Measurements from ENCODE around the gene SLC6A12.
"Not testable (repeated sequence)": the region's sequence is repeated elsewhere in the genome, so short reads cannot be mapped to it uniquely, and the experiment has no call there.

The SLC6A12 gene

GRCh38 chr12:195156-195555 is 18.8 kb downstream of the SLC6A12 start:
- no peak for DNase-seq

GRCh38 chr12:194276-194675 is 19.7 kb downstream of the SLC6A12 start:
- DNase-seq, result no peak

DNA sequence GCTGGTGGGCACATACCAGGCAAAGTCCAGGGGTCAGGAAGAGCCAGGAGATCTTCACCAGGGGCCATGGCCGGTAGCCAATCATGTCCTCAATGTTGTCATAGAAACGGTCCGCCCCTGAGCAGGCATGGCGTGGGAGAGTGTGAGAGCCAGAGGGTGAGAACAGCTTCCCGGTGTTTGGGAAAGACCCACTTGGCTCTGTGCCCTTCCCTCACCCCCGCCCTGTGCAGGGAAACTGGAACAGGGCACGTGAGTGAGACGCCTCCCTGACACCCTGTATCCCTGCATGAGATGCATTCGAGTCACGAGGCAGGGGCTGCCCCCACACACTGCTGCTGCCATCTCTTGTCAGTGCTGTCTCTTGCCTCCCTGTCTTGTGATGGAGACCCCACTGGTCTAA is 20.7 kb downstream of the SLC6A12 start:
- no peak for DNase-seq

GRCh38 chr12:191541-191940 is 22.4 kb downstream of the SLC6A12 start:
- no peak for DNase-seq

DNA sequence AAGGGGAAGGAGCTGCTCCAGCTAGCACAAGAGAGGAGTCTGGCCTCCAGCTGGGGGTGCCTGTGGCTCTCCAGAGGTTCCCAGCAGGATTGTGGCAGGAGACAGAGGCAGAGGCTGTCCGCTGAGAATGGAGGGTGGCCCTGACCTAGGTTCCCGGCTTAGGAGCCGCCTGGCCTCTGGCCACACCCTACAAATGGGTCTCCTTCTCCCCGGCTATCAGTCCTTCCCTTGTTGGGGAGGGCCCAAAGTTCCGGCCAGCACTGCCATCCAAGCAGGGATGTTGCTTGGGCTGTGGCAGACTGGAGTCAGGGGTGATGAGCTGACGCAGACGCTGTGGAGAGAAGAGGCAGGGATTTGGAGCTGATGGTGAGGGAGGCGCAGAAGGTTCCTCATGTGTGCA is 23.1 kb downstream of the SLC6A12 start:
- no peak for DNase-seq

GRCh38 chr12:189622-189962 is 24.4 kb downstream of the SLC6A12 start:
- no peak for DNase-seq

DNA sequence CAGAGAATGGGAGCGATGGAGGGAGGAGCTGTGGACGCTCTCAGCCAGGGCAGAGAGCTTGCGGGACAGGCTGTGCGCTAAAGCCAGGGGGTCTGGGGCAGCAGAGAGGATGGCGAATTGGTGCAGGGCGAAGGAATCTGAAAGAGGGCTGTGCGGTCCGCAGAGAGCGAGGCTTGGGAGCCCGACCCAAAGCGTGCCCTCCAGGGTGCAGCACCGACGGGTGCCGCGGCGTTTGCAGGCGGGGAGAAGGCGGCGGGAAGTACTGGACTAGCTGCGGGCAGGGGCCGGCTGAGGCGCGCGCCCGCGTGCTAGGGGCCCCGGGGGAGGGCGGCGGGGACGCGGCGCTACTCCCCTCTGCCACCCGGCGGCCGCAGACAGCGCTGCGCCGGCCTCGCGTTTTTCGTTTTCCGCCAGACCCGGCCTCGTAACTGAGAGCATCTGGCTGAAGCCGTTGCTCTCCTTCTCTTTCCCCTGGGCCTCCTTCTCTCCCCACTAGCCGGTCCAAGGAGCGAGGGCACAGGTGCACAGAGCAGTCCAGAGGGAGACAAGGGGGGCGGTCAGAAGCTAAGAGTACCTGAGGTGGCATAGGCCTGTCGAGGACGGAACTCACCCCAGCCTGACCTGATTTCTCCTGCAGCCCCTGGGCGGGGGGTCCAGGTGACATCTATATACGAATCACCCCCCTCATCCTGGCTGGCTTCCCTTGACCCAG is 24.9 kb downstream of the SLC6A12 start:
- DNase-seq, result no peak

GRCh38 chr12:187986-188909 is 25.7 kb downstream of the SLC6A12 start:
- DNase-seq, result not testable (repeated sequence)

GRCh38 chr12:186006-186625 is 27.8 kb downstream of the SLC6A12 start:
- DNase-seq, result no peak

- no peak for DNase-seq
These were observed 28.4 kb downstream of the SLC6A12 start for GRCh38 chr12:185576-185955.

- no peak for DNase-seq
These were observed 29.0 kb downstream of the SLC6A12 start for GRCh38 chr12:184811-185575.

GRCh38 chr12:182381-182892 is 31.5 kb downstream of the SLC6A12 start:
- no peak for DNase-seq

DNA sequence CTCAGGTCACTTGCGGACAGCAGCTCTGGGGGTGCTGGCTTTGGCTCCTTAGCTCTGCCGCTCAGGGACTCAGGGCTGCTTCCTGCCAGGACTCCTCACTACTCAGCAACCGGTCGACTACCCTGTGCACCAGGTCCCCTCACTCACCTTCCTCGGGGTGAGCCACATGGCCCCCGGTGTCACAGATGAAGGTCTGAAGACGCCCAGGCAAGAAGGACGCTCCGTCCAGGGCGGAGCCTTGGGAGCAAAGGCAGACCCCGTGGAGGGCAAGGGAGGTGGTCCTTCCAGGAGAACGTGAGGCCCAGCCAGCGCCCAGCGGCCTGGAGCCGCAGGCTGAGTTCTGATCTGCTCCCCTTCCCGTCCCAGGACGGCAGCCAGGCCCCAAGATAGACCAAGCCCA is 32.0 kb downstream of the SLC6A12 start:
- DNase-seq, result no peak

DNA sequence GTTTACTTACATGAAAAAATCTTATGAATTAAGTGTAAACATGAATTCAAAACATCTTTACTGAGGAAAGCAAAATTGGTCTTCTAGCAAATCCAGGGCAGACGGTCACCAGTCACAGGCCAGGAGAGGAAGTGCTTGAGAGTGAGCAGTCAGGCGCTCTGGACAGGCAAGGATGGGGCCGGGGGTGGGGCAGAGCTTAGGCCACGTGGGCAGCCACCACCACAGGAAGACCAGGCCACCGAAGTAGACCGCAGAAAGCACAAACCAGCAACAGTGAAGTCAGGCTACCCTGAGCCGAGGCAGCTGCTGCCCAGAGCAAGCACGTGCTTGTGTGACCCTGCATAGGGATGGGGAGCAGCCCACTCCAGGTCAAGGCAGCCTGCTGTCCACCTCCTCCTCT is 33.5 kb downstream of the SLC6A12 start:
- DNase-seq, result no peak

DNA sequence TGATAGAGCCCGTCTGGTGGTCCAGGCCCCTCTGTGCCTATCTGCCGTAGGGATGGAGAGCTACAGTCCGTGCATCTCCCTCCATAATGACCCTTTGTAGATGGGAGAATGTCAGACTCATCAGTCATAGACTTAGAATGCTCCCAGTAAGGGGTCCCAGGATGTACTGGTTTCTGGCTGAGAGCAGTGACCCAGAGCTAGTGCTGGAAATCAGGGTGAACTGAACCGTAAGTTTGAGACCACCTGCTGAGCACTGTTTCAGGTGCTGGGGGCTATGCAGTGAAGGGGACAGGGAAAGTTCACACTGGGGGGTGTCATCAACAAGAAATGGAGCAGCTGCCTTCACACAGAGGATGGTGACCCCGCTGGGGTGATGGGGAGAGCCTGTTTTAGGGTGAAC is 34.1 kb downstream of the SLC6A12 start:
- DNase-seq, result no peak

GRCh38 chr12:179131-179884 is 34.6 kb downstream of the SLC6A12 start:
- DNase-seq, result no peak

DNA sequence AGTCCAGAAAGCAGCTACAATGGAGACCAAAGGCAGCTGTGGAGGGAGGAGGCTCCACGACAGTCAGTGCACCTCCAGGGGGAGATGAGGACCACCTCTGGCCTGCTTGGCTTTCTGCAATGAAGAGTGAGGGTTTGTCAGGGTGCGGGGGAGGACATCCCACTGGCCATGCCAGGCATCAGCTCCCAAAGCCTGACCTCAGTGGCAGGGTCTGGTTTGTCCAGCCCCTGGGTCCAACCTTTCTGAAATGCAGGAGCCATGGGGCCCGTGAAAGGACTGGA is 35.2 kb downstream of the SLC6A12 start:
- DNase-seq, result no peak

- no peak for DNase-seq
These were observed 35.8 kb downstream of the SLC6A12 start for GRCh38 chr12:177980-178828.

- no peak for DNase-seq
These were observed 36.5 kb downstream of the SLC6A12 start for GRCh38 chr12:177336-177979.

DNA sequence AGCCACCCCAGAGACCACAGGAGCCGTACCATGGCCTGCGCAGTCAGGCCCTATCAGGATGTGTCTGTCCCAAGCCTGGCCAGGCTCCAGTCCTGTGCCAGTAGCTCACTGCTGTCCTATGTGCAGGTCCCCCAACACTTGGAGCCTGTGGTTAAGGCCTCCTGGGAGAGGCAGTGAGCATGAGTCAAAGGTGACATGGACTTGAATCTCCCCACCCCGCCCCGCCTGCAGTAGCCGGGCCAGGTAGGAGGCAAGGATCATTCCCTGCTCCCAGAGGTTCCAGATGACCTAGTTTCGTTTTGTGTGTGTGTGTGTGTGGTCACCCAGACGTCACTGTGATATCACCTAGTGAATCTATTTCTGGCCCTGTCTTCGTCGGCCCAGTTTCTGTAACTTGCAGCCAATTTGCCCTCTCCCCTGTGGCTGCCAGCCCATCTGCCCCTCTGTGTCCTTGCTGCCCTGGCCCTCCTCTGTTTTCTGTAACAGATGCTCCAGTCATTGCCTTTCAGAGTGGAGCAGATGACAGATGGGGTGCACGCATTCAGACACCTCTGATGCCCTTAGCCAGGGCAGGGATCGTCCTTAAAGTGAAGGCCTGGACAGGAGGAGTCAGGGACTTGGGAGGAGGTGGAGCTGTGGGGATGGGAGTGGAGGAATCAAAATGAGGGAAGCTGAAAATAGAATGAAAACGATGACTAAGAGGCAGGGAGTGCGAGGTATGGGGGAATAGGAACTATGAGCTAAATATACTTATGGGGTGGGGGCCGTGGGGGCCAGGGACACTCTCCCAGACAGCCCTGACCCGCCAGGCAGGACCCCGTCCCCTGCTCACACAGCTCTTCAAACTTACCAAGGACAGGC is 37.4 kb downstream of the SLC6A12 start:
- no peak for DNase-seq
